ENCODE results near the gene RAP1A. TPM values are rescaled to one million over a fixed set of nuclear protein-coding genes. Genes with fewer than 3 reads are reported as not detected.

The RAP1A gene
- total RNA-seq, 1 experiment from 2014 or later = 33.2 TPM

DNA sequence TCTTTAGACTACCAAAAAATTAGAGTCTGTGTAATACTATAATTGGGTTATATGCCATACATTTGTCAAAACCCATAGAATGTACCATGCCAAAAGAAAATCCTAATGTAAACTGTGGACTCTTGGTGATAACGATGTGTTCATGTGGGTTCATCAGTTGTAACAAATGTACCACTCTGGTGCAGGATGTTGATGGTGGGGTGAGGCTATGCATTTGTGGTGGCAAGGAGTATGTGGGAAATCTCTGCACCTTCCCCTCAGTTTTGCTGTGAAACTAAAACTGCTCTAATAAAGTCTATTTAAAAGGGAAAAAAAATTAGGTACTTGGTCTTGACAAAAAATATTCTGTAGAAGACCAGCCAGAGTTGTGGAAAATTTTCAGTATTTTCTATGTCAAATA is 76.2 kb downstream of the RAP1A start:
- H3K27ac Mint-ChIP-seq (ENCODE audit: unreplicated experiment) = no peak overlapping the region
- H3K4me1 Mint-ChIP-seq (ENCODE audit: low read depth, unreplicated experiment) = no peaks in the 10 kb centered on the region
- H3K27me3 Mint-ChIP-seq (ENCODE audit: unreplicated experiment) = no peaks in the 10 kb centered on the region
- no peaks in the 10 kb centered on the region for H3K9me3 Mint-ChIP-seq (ENCODE audit: low read depth, unreplicated experiment)
- H3K36me3 Mint-ChIP-seq (ENCODE audit: insufficient read depth, unreplicated experiment) = peaks cover 6% of the 10 kb centered on the region
- intact Hi-C loops (cut with micrococcal nuclease; ENCODE audit: unreplicated experiment) = no loop called here
- DNase-seq = no peak
- no peak overlapping the region for H3K4me3 Mint-ChIP-seq (ENCODE audit: low read depth, unreplicated experiment)
- TF ChIP-seq, protein P1, sequence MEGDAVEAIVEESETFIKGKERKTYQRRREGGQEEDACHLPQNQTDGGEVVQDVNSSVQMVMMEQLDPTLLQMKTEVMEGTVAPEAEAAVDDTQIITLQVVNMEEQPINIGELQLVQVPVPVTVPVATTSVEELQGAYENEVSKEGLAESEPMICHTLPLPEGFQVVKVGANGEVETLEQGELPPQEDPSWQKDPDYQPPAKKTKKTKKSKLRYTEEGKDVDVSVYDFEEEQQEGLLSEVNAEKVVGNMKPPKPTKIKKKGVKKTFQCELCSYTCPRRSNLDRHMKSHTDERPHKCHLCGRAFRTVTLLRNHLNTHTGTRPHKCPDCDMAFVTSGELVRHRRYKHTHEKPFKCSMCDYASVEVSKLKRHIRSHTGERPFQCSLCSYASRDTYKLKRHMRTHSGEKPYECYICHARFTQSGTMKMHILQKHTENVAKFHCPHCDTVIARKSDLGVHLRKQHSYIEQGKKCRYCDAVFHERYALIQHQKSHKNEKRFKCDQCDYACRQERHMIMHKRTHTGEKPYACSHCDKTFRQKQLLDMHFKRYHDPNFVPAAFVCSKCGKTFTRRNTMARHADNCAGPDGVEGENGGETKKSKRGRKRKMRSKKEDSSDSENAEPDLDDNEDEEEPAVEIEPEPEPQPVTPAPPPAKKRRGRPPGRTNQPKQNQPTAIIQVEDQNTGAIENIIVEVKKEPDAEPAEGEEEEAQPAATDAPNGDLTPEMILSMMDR (IDR thresholded peaks at IDR 0.05; ENCODE audit: unreplicated experiment) = no peak
- BruUV-seq (replicated peaks) = no TSS peak
- CTCF ChIA-PET = no interaction called here

DNA sequence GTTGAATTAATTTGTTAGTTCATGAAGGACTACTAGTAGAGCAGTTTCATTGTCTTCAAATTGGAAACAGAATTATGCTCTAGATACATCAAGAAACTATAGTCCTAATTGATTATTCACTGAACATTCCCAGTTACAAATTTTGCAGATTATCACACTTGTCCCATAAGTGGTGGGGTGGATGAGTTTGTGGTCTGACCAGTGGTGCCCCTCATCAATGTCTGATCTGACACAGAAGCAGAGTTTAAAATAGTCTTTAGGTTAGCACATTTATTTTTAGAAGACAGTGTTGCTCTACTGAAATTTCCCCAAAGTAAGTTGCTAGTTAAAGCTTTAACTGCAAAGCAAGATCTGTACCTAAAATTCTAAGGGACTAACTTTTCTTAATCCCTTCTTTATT is 76.7 kb downstream of the RAP1A start:
- Mint-ChIP-seq H3K27me3 (ENCODE audit: unreplicated experiment) (no peaks in the 10 kb centered on the region), H3K9me3 (ENCODE audit: low read depth, unreplicated experiment) (no peaks in the 10 kb centered on the region), H3K27ac (ENCODE audit: unreplicated experiment) (no peak overlapping the region), H3K4me1 (ENCODE audit: low read depth, unreplicated experiment) (no peaks in the 10 kb centered on the region), H3K4me3 (ENCODE audit: low read depth, unreplicated experiment) (no peak overlapping the region), H3K36me3 (ENCODE audit: insufficient read depth, unreplicated experiment) (peaks cover 11% of the 10 kb centered on the region)
- intact Hi-C loops (cut with micrococcal nuclease; ENCODE audit: unreplicated experiment) = no loop called here
- CTCF ChIA-PET = no interaction called here
- no peak for DNase-seq
- TF ChIP-seq, protein P1 (IDR thresholded peaks at IDR 0.05; ENCODE audit: unreplicated experiment) = no peak
- BruUV-seq (replicated peaks) = no TSS peak

DNA sequence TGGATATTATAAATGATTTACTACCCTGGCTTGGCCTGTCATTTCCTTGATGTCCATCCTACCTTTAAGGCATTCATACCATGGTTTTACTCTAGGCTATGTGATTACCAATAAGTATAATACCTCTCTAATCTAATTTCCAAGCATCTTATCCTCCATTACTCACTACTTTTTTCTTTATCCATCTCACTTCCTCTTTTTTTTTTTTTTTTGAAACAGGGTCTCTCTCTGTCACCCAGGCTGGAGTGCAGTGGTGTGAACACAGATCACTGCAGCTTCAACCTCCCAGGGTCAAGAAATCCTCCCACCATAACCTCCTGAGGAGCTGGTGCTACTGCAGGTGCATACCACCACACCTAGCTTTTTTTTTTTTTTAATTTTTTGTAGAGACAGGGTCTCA is 79.7 kb downstream of the RAP1A start:
- H3K27ac Mint-ChIP-seq (ENCODE audit: unreplicated experiment) = no peak overlapping the region
- intact Hi-C loops (cut with micrococcal nuclease; ENCODE audit: unreplicated experiment) = no loop called here
- BruUV-seq (replicated peaks) = no TSS peak
- DNase-seq = no peak
- CTCF ChIA-PET = no interaction called here
- no peaks in the 10 kb centered on the region for H3K4me1 Mint-ChIP-seq (ENCODE audit: low read depth, unreplicated experiment)
- no peaks in the 10 kb centered on the region for H3K27me3 Mint-ChIP-seq (ENCODE audit: unreplicated experiment)
- no peak overlapping the region for H3K4me3 Mint-ChIP-seq (ENCODE audit: low read depth, unreplicated experiment)
- H3K36me3 Mint-ChIP-seq (ENCODE audit: insufficient read depth, unreplicated experiment) = peaks cover 13% of the 10 kb centered on the region
- TF ChIP-seq, protein P1 (IDR thresholded peaks at IDR 0.05; ENCODE audit: unreplicated experiment) = no peak
- H3K9me3 Mint-ChIP-seq (ENCODE audit: low read depth, unreplicated experiment) = no peaks in the 10 kb centered on the region

DNA sequence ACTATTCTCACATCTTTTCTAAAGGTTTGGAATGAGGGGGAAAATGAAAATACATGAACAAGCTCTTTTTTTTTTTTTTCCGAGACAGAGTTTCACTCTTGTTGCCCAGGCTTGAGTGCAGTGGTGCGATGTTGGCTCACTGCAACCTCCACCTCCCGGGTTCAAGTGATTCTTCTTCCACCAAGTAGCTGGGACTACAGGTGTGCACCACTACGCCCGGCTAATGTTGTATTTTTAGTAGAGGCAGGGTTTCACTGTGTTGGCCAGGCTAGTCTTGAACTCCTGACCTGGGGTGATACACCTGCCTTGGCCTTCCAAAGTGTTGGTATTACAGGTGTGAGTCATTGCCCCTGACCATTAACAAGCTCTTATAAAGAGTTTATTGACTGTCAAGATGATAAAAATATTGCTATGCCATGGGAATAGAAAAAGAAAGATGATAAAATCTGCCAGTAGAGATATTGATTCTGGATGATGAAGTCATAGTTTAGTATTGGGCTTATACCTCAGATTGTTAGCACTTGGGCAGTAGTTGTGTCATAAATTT is 83.0 kb downstream of the RAP1A start:
- no peaks in the 10 kb centered on the region for H3K4me1 Mint-ChIP-seq (ENCODE audit: low read depth, unreplicated experiment)
- TF ChIP-seq, protein P1 (IDR thresholded peaks at IDR 0.05; ENCODE audit: unreplicated experiment) = no peak
- H3K27me3 Mint-ChIP-seq (ENCODE audit: unreplicated experiment) = no peaks in the 10 kb centered on the region
- intact Hi-C loops (cut with micrococcal nuclease; ENCODE audit: unreplicated experiment) = no loop called here
- CTCF ChIA-PET = interaction anchor here (0.6 to 1.2 kb wide), 2 partner anchors 70 to 254 kb away, joined by 3 to 7 read pairs; no protein-coding TSS in a partner anchor
- no peak for DNase-seq
- BruUV-seq (replicated peaks) = no TSS peak
- no peak overlapping the region for H3K4me3 Mint-ChIP-seq (ENCODE audit: low read depth, unreplicated experiment)
- no peaks in the 10 kb centered on the region for H3K9me3 Mint-ChIP-seq (ENCODE audit: low read depth, unreplicated experiment)
- H3K27ac Mint-ChIP-seq (ENCODE audit: unreplicated experiment) = no peak overlapping the region
- peaks cover 13% of the 10 kb centered on the region for H3K36me3 Mint-ChIP-seq (ENCODE audit: insufficient read depth, unreplicated experiment)
